Cardiac septum (tissue), 1 donor: ENCODE data around the gene USP16. TPM values are rescaled to one million over a fixed set of nuclear protein-coding genes. Genes with fewer than 3 reads are reported as not detected.

Experiments used
- total RNA-seq: library from RNA; stranded (reverse); fragmentation: NEBNext Ultra II Directional; extraction: Animal tissue kit (Norgen Biotek cat#: 25700); gene quantifications from one replicate; pipeline ENCODE4 v1.2.1, GENCODE V29; 2021
- donor health status: DM: no; HTN: no; CAD: no.

The USP16 gene
- total RNA-seq, 1 donor from 2014 or later: 37.8 TPM

Other genes with a start within 250 kb of the USP16 start
- gene LTN1, start 31.8 kb upstream of the USP16 start, total RNA-seq: 18.6 TPM
- 10.3 TPM for gene RWDD2B, start 5.3 kb upstream of the USP16 start, total RNA-seq
- gene CCT8, start 49.0 kb downstream of the USP16 start, total RNA-seq: 116 TPM
- gene MAP3K7CL, start 106.0 kb downstream of the USP16 start, total RNA-seq: 85.8 TPM